Tibial artery (tissue), 4 donors: ENCODE measurements around the gene RAB1A.

ENCODE experiments used
- DNase-seq, 2 donors: peaks; one replicate each; pipeline ENCODE4 v3.0.0-alpha.2; 2019
- H3K27ac ChIP-seq, 2 donors: fragments of 200-600 bp; sonication (generic) in 1 of 2; 1 replicate in 1 of 2; 2 replicates in 1 of 2; pipeline ENCODE4 v1.5.1; 2018 to 2019; ENCODE audit warnings: mild to moderate bottlenecking in 1 of 2
- H3K27me3 ChIP-seq, 2 donors: fragments of 200-600 bp; sonication (generic) in 1 of 2; one replicate each; pipeline versions ENCODE4 v1.5.1 to v1.6.0; 2016 to 2019
- H3K36me3 ChIP-seq, 3 donors: fragments of 200-600 bp; sonication (generic) in 2 of 3; one replicate each; pipeline ENCODE4 v1.5.1; 2016 to 2019; ENCODE audit warnings: mild to moderate bottlenecking in 2 of 3
- H3K4me1 ChIP-seq, 4 donors: fragments of 200-600 bp; sonication (generic) in 2 of 4; 1 replicate in 3 of 4; 2 replicates in 1 of 4; pipeline ENCODE4 v1.5.1; 2016 to 2019
- H3K4me3 ChIP-seq, 2 donors: fragments of 200-600 bp; sonication (generic) in 1 of 2; 1 replicate in 1 of 2; 2 replicates in 1 of 2; pipeline ENCODE4 v1.5.1; 2018 to 2019; ENCODE audit warnings: mild to moderate bottlenecking in 2 of 2
- H3K9me3 ChIP-seq, 3 donors: fragments of 200-600 bp; sonication (generic) in 1 of 3; one replicate each; pipeline ENCODE4 v1.5.1; 2016 to 2019
- intact Hi-C: fragments of 100-400 bp; cut with DNase I; formaldehyde crosslinking; loops from one replicate; pipeline ENCODE4 v1.15.0; 2023; ENCODE audit warnings: low total_unique reads
- TF ChIP-seq, protein P1 (sequence below), 2 experiments: fragments of 200-600 bp in 1 of 2; fragments of 450-650 bp in 1 of 2; IDR thresholded peaks; one replicate each; pipeline ENCODE4 v1.5.1; 2017 to 2019; ENCODE audit warnings: antibody characterized with exemption in 2 of 2, mild to moderate bottlenecking in 1 of 2, moderate library complexity in 1 of 2

Gene RAB1A

DNA sequence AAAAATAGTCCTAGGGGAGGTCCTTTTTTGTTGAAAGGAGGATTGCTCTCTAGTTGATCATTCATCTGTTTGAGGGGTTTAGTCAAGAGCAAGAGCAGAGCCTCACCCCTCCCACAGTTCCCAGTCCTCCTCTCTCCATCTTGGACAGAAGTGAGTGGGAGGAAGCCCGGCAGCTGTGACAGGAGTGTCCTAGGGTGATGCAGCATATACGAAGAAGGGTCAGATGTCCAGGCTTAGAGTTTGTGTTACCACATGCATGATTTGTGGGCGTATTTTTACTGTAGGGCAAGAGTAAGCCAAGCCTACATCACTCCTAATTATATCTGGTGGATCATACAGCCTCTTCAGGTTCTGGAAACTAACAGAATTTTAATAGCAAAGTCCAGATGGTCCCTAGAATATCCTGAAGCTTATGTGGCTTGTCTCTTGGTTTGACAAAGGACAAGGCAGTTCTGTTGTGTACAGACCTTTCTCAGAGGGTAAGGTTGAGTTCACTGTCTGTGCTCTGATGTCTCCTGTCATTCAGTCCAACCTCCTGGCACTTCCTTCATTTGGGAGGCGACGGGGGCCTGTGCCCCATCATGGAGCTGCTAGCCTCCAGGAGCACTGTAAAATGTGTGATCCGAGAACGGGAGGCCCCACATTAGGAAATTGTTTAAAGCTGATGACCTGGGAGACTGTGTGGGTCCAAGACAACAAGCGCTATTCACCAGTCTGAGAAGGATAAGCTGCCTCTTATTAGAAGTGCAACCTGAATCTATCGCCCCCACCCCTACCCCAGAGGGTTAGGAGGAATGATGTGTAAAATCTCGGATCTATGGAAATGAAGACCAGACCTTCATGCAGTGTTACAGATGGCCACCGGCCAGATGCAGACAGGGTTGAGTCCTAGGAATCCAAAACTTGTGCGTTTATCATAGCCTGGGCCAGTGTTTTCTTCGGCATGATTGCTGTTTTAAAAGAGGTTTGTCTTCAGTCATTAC lies 66.8 kb downstream of the RAB1A start:
- TF ChIP-seq, protein P1, sequence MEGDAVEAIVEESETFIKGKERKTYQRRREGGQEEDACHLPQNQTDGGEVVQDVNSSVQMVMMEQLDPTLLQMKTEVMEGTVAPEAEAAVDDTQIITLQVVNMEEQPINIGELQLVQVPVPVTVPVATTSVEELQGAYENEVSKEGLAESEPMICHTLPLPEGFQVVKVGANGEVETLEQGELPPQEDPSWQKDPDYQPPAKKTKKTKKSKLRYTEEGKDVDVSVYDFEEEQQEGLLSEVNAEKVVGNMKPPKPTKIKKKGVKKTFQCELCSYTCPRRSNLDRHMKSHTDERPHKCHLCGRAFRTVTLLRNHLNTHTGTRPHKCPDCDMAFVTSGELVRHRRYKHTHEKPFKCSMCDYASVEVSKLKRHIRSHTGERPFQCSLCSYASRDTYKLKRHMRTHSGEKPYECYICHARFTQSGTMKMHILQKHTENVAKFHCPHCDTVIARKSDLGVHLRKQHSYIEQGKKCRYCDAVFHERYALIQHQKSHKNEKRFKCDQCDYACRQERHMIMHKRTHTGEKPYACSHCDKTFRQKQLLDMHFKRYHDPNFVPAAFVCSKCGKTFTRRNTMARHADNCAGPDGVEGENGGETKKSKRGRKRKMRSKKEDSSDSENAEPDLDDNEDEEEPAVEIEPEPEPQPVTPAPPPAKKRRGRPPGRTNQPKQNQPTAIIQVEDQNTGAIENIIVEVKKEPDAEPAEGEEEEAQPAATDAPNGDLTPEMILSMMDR (IDR thresholded peaks at IDR 0.05) = no peak
- H3K4me3 ChIP-seq = no peak overlapping the region
- no peaks in the 10 kb centered on the region for H3K9me3 ChIP-seq
- intact Hi-C loops = loop anchor here (5.0 to 10.0 kb wide), 3 partner anchors 99 to 492 kb away; no protein-coding TSS in a partner anchor
- no peak overlapping the region for H3K27ac ChIP-seq
- peak in 1 of 2 donors; percentile 19 for DNase-seq
- peaks cover 0 to 86% (median 46%) of the 10 kb centered on the region in 4 donors for H3K4me1 ChIP-seq
- no peaks in the 10 kb centered on the region for H3K36me3 ChIP-seq
- no peaks in the 10 kb centered on the region for H3K27me3 ChIP-seq

DNA sequence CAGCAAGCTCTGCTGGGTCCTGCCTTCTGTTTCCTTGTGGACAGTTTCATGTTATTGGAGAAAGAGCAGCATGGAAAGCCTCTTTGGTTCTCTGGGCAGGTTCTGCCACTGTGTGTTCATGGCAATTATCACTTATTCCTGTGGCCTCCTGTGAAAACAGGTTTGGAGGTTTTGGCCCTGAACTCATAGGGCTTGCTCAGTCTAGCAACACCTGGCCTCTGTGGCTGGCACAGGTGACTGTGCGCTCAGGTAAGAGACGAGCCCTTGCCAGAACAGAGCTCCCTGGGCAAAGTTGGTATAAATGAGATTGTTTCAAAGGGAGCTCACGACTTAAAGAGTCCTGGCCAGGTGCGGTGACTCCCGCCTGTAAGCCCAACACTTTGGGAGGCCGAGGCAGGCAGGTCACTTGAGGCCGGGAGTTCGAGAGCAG lies 68.0 kb downstream of the RAB1A start:
- no peak for DNase-seq
- H3K4me1 ChIP-seq = peaks cover 0 to 91% (median 44%) of the 10 kb centered on the region in 4 donors
- H3K4me3 ChIP-seq = no peak overlapping the region
- no peaks in the 10 kb centered on the region for H3K9me3 ChIP-seq
- intact Hi-C loops = loop anchor here (5.0 to 10.0 kb wide), 3 partner anchors 100 to 493 kb away; no protein-coding TSS in a partner anchor
- no peaks in the 10 kb centered on the region for H3K36me3 ChIP-seq
- TF ChIP-seq, protein P1 (IDR thresholded peaks at IDR 0.05) = no peak
- no peaks in the 10 kb centered on the region for H3K27me3 ChIP-seq
- no peak overlapping the region for H3K27ac ChIP-seq

DNA sequence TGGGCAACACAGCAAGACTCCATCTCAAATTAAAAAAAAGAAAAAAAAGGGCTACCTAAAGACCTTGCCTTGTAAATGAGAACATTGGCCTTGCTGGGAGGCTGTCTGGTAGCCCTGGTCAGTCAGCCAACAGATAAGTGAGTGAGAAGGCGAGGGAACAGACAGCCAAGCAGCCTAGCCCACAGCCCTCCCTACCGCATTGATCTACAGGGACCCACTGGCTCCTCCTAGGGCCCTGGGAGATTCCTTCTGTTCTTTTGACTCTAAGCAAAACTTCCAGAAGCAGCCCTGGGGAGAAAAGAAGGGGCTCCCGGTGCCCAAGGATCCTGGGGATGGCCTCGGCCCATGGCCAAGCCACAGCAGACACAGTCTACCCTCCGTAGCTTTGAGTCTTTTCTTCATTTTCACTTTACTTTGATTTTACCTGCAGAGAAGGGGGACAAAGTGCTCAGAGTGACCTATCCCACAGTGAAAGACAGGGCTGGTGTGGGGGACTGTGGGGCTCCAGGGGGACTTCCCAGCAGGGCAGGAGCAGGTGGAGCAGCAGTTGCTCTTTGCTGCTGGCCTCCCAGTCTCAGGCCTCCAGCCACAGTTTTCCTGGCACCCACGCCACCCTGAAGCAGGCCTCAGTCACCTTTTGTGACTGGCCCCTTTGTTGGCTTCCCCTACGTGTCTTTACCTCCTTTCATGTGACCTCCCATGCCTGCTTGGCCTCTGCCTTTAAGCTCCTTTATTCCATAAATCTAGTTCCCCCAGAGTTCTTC lies 68.6 kb downstream of the RAB1A start:
- no peaks in the 10 kb centered on the region for H3K36me3 ChIP-seq
- peak in 1 of 2 donors; percentile 16 for DNase-seq
- H3K4me3 ChIP-seq = no peak overlapping the region
- no peaks in the 10 kb centered on the region for H3K9me3 ChIP-seq
- intact Hi-C loops = loop anchor here (5.0 to 10.0 kb wide), 3 partner anchors 101 to 493 kb away; no protein-coding TSS in a partner anchor
- TF ChIP-seq, protein P1 (IDR thresholded peaks at IDR 0.05) = no peak
- H3K27ac ChIP-seq = no peak overlapping the region
- H3K27me3 ChIP-seq = no peaks in the 10 kb centered on the region
- H3K4me1 ChIP-seq = peaks cover 0 to 92% (median 44%) of the 10 kb centered on the region in 4 donors

DNA sequence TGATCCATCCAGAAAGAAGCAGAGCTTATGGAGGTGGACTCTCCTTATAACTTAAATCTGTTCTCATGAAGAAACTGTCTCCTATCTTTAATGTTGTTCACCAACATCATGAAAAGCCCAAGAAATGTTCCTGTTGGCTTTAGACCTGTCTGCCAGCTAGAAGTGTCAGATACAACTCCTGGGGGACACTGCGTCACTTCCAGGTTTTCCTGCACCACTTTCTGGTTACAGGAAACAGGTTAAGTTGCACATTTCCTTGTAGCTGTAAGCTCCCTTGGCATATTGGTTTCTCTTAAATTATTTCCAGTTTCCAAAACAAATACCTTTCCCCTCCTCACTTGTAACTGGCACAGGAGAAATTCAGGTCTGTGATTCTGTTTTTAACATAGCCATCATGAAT lies 70.8 kb downstream of the RAB1A start:
- Histone ChIP-seq H3K27ac (no peak overlapping the region), H3K9me3 (no peaks in the 10 kb centered on the region), H3K27me3 (no peaks in the 10 kb centered on the region), H3K36me3 (no peaks in the 10 kb centered on the region), H3K4me3 (no peak overlapping the region), H3K4me1 (peaks cover 0 to 76% (median 37%) of the 10 kb centered on the region in 4 donors)
- peak in 1 of 2 donors; percentile 26 for DNase-seq
- intact Hi-C loops = loop anchor here (10.0 kb wide), 1 partner anchor 64 kb away; no protein-coding TSS in a partner anchor
- TF ChIP-seq, protein P1 (IDR thresholded peaks at IDR 0.05) = no peak

DNA sequence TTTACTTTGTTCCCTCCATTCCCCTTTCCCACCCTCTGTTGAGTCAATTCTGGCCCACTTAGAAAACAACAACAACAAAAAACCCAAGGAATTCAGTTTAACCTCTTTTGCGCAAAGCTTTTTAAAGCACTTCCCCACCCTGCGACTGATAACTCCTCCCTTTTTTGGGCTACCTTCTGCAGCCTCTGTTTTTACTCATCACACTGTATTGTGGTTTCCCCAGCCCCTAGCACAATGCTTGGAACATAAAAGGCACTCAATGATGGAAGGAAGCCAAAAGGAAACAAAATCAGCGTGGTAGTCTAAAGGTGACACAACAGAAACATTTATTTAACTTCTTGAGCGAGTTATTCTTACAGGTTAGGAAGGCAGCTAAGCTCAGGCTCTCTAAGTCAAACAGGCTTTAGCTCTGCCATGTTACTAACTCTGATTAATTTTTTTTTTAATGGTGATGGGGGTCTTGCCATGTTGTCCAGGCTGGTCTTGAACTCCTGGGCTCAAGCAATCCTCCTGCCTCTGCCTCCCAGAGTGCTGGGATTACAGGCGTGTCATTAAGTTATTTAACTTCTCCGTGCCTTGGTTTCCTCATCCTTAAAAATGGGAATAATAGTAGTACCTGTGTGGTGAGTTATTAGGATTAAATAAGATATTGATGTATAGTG lies 72.4 kb downstream of the RAB1A start:
- Histone ChIP-seq H3K9me3 (no peaks in the 10 kb centered on the region), H3K27me3 (no peaks in the 10 kb centered on the region), H3K27ac (peak overlapping the region; percentile 84 to 91), H3K4me3 (peak overlapping the region; percentile 89 to 99), H3K4me1 (peaks cover 0 to 61% (median 29%) of the 10 kb centered on the region in 4 donors), H3K36me3 (no peaks in the 10 kb centered on the region)
- no peak for DNase-seq
- intact Hi-C loops = loop anchor here (10.0 kb wide), 1 partner anchor 63 kb away; no protein-coding TSS in a partner anchor
- TF ChIP-seq, protein P1 (IDR thresholded peaks at IDR 0.05) = no peak
